Vagina (tissue), 2 donors: ENCODE results near the gene IL11. TPM values are rescaled to one million over a fixed set of nuclear protein-coding genes. Genes with fewer than 3 reads are reported as not detected.
A peak's percentile ranks its signal among the peaks of the same experiment; 100 is the strongest.

ENCODE experiments used
- DNase-seq, 2 donors: peaks; one replicate each; pipeline ENCODE4 v3.0.0-alpha.2; 2017; ENCODE audit errors: extremely low spot score in 2 of 2
- H3K27ac ChIP-seq: fragments of 200-600 bp; sonication (generic); one replicate; pipeline ENCODE4 v1.5.1; 2019
- H3K27me3 ChIP-seq: fragments of 200-600 bp; sonication (generic); one replicate; pipeline ENCODE4 v1.5.1; 2019
- H3K36me3 ChIP-seq, 2 donors: fragments of 200-600 bp; sonication (generic); one replicate each; pipeline ENCODE4 v1.5.1; 2017 to 2019
- H3K4me1 ChIP-seq: fragments of 200-600 bp; sonication (generic); one replicate; pipeline ENCODE4 v1.5.1; 2019
- H3K4me3 ChIP-seq, 2 donors: fragments of 200-600 bp; sonication (generic); 1 replicate in 1 of 2; 2 replicates in 1 of 2; pipeline ENCODE4 v1.5.1; 2016 to 2019
- H3K9me3 ChIP-seq: fragments of 200-600 bp; sonication (generic); one replicate; pipeline ENCODE4 v1.5.1; 2019
- POLR2A ChIP-seq, 2 donors: fragments of 450-650 bp; IDR thresholded peaks; one replicate each; pipeline ENCODE4 v1.6.1; 2017; ENCODE audit warnings: antibody characterized with exemption in 2 of 2, mild to moderate bottlenecking in 2 of 2, moderate library complexity in 2 of 2
- POLR2AphosphoS5 ChIP-seq, 2 donors: sonication (generic); formaldehyde crosslinking; IDR thresholded peaks; one replicate each; pipeline ENCODE4 v1.9.0; 2017; ENCODE audit warnings: antibody characterized with exemption in 2 of 2, mild to moderate bottlenecking in 2 of 2, low read depth in 1 of 2; ENCODE audit not compliant: insufficient read depth in 1 of 2
- intact Hi-C: fragments of 100-400 bp; cut with DNase I; formaldehyde crosslinking; loops from one replicate; pipeline ENCODE4 v1.15.1; 2023
- total RNA-seq: library from RNA; depleted of rRNA; stranded (reverse); fragments of >200 nt; gene quantifications from one replicate; pipeline ENCODE4 v1.2.3, GENCODE V29; 2016
- TF ChIP-seq, protein P1 (sequence below), 3 experiments: fragments of 450-650 bp in 2 of 3; fragments of 200-600 bp in 1 of 3; sonication (generic) in 1 of 3; IDR thresholded peaks; one replicate each; pipeline ENCODE4 v1.5.1; 2017 to 2019; ENCODE audit warnings: antibody characterized with exemption in 3 of 3, mild to moderate bottlenecking in 2 of 3, moderate library complexity in 2 of 3

The IL11 gene
- total RNA-seq, 1 donor from 2014 or later: not detected

- TF ChIP-seq, protein P1, sequence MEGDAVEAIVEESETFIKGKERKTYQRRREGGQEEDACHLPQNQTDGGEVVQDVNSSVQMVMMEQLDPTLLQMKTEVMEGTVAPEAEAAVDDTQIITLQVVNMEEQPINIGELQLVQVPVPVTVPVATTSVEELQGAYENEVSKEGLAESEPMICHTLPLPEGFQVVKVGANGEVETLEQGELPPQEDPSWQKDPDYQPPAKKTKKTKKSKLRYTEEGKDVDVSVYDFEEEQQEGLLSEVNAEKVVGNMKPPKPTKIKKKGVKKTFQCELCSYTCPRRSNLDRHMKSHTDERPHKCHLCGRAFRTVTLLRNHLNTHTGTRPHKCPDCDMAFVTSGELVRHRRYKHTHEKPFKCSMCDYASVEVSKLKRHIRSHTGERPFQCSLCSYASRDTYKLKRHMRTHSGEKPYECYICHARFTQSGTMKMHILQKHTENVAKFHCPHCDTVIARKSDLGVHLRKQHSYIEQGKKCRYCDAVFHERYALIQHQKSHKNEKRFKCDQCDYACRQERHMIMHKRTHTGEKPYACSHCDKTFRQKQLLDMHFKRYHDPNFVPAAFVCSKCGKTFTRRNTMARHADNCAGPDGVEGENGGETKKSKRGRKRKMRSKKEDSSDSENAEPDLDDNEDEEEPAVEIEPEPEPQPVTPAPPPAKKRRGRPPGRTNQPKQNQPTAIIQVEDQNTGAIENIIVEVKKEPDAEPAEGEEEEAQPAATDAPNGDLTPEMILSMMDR (IDR thresholded peaks at IDR 0.05): no peak
- TF ChIP-seq POLR2A (IDR thresholded peaks at IDR 0.05): no peak
- TF ChIP-seq POLR2AphosphoS5 (IDR thresholded peaks at IDR 0.05; ENCODE audit: insufficient read depth in 1 of 2, low read depth in 1 of 2): no peak
- H3K27ac ChIP-seq: no peak overlapping the region
- intact Hi-C loops: no loop called here
- H3K27me3 ChIP-seq: peaks cover 15% of the 10 kb centered on the region
- H3K4me1 ChIP-seq: peaks cover 18% of the 10 kb centered on the region
- no peak for DNase-seq
- no peaks in the 10 kb centered on the region for H3K36me3 ChIP-seq
- peak overlapping the region in 1 of 2 donors; percentile 38 for H3K4me3 ChIP-seq
- H3K9me3 ChIP-seq: no peaks in the 10 kb centered on the region
These were observed 1.3 kb downstream of the IL11 start for GRCh38 chr19:55368701-55369563.

- H3K9me3 ChIP-seq: no peaks in the 10 kb centered on the region
- peaks cover 15% of the 10 kb centered on the region for H3K27me3 ChIP-seq
- H3K36me3 ChIP-seq: no peaks in the 10 kb centered on the region
- H3K4me1 ChIP-seq: peaks cover 17% of the 10 kb centered on the region
- intact Hi-C loops: no loop called here
- no peak for DNase-seq
- H3K4me3 ChIP-seq: no peak overlapping the region
- H3K27ac ChIP-seq: no peak overlapping the region
- TF ChIP-seq POLR2AphosphoS5 (IDR thresholded peaks at IDR 0.05; ENCODE audit: insufficient read depth in 1 of 2, low read depth in 1 of 2) (no peak), POLR2A (IDR thresholded peaks at IDR 0.05) (no peak)
- TF ChIP-seq, protein P1 (IDR thresholded peaks at IDR 0.05): no peak
These were observed 2.2 kb downstream of the IL11 start for GRCh38 chr19:55368106-55368505.

GRCh38 chr19:55366790-55367189 lies 3.5 kb downstream of the IL11 start:
- Histone ChIP-seq H3K27ac (no peak overlapping the region), H3K27me3 (peaks cover 15% of the 10 kb centered on the region)

DNA sequence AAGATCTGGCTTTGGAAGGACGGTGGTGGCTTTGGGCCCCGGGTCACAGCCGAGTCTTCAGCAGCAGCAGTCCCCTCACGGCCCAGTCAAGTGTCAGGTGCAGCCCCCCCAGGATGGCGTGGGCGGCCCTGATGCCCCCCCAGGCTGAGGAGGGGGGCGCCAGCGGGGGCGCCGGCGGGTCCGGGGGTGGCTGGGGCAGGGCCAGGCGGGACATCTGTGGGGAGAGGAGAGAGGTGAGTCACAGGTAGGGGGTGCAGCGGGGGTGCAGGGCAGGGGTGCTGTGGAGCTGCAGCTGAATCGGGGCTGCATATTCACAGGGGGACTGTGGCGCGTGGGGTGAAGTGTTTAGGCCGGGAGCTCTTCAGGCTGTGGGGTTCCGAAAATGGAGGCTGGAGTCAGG lies 4.3 kb downstream of the IL11 start:
- H3K27ac ChIP-seq: no peak overlapping the region
- no peak for DNase-seq
- peaks cover 14% of the 10 kb centered on the region for H3K27me3 ChIP-seq
- H3K4me3 ChIP-seq: no peak overlapping the region
- TF ChIP-seq POLR2AphosphoS5 (IDR thresholded peaks at IDR 0.05; ENCODE audit: insufficient read depth in 1 of 2, low read depth in 1 of 2) (no peak), POLR2A (IDR thresholded peaks at IDR 0.05) (no peak)
- TF ChIP-seq, protein P1 (IDR thresholded peaks at IDR 0.05): no peak
- intact Hi-C loops: no loop called here
- H3K9me3 ChIP-seq: no peaks in the 10 kb centered on the region
- H3K4me1 ChIP-seq: peaks cover 17% of the 10 kb centered on the region
- H3K36me3 ChIP-seq: no peaks in the 10 kb centered on the region

More at GRCh38 chr19:55366790-55367189, 3.5 kb downstream of the IL11 start:
- TF ChIP-seq POLR2AphosphoS5 (IDR thresholded peaks at IDR 0.05; ENCODE audit: insufficient read depth in 1 of 2, low read depth in 1 of 2) (no peak), POLR2A (IDR thresholded peaks at IDR 0.05) (no peak)
- TF ChIP-seq, protein P1 (IDR thresholded peaks at IDR 0.05): no peak
- intact Hi-C loops: no loop called here
- DNase-seq: no peak
- H3K4me1 ChIP-seq: peaks cover 17% of the 10 kb centered on the region
- H3K9me3 ChIP-seq: no peaks in the 10 kb centered on the region
- H3K4me3 ChIP-seq: no peak overlapping the region
- H3K36me3 ChIP-seq: no peaks in the 10 kb centered on the region

- Histone ChIP-seq H3K4me1 (peaks cover 13% of the 10 kb centered on the region), H3K27me3 (peaks cover 7% of the 10 kb centered on the region), H3K27ac (no peak overlapping the region), H3K9me3 (no peaks in the 10 kb centered on the region), H3K36me3 (no peaks in the 10 kb centered on the region), H3K4me3 (no peak overlapping the region)
- intact Hi-C loops: no loop called here
- DNase-seq: no peak
- TF ChIP-seq, protein P1 (IDR thresholded peaks at IDR 0.05): no peak
These were observed 5.0 kb downstream of the IL11 start for GRCh38 chr19:55365245-55365644.
